ENCODE measurements around the gene PAQR7. TPM values are rescaled to one million over a fixed set of nuclear protein-coding genes. Genes with fewer than 3 reads are reported as not detected.

Gene PAQR7
- total RNA-seq, 2 donors from 2014 or later: 0.85 to 2.9 TPM

- H3K4me1 ChIP-seq: peaks cover 0 to 18% of the 10 kb centered on the region in 2 donors
- no peak for DNase-seq (ENCODE audit: low spot score)
- no peak overlapping the region for H3K27ac ChIP-seq
- H3K27me3 ChIP-seq: no peaks in the 10 kb centered on the region
- no peaks in the 10 kb centered on the region for H3K9me3 ChIP-seq
- H3K4me3 ChIP-seq: no peak overlapping the region
- TF ChIP-seq CTCF (IDR thresholded peaks at IDR 0.05): no peak
- H3K36me3 ChIP-seq: no peaks in the 10 kb centered on the region
Observed at GRCh38 chr1:25899792-25900191, 24.3 kb upstream of the PAQR7 start.

- H3K9me3 ChIP-seq: no peaks in the 10 kb centered on the region
- no peak overlapping the region for H3K27ac ChIP-seq
- no peak overlapping the region for H3K4me3 ChIP-seq
- peaks cover 0 to 9% of the 10 kb centered on the region in 2 donors for H3K4me1 ChIP-seq
- TF ChIP-seq CTCF (IDR thresholded peaks at IDR 0.05): no peak
- DNase-seq (ENCODE audit: low spot score): no peak
- no peaks in the 10 kb centered on the region for H3K36me3 ChIP-seq
- no peaks in the 10 kb centered on the region for H3K27me3 ChIP-seq
Observed at GRCh38 chr1:25898223-25899015, 22.9 kb upstream of the PAQR7 start.

GRCh38 chr1:25897754-25898153 lies 22.2 kb upstream of the PAQR7 start:
- TF ChIP-seq CTCF (IDR thresholded peaks at IDR 0.05): no peak
- no peaks in the 10 kb centered on the region for H3K9me3 ChIP-seq
- no peak for DNase-seq (ENCODE audit: low spot score)
- H3K27ac ChIP-seq: no peak overlapping the region
- H3K27me3 ChIP-seq: no peaks in the 10 kb centered on the region
- H3K4me3 ChIP-seq: no peak overlapping the region
- H3K36me3 ChIP-seq: no peaks in the 10 kb centered on the region
- peaks cover 0 to 10% of the 10 kb centered on the region in 2 donors for H3K4me1 ChIP-seq

GRCh38 chr1:25896266-25896665 lies 20.8 kb upstream of the PAQR7 start:
- H3K27ac ChIP-seq: no peak overlapping the region

GRCh38 chr1:25895365-25895990 lies 20.0 kb upstream of the PAQR7 start:
- H3K4me3 ChIP-seq: no peak overlapping the region
- no peaks in the 10 kb centered on the region for H3K36me3 ChIP-seq
- no peaks in the 10 kb centered on the region for H3K27me3 ChIP-seq
- no peak overlapping the region for H3K27ac ChIP-seq
- H3K9me3 ChIP-seq: no peaks in the 10 kb centered on the region
- H3K4me1 ChIP-seq: peaks cover 0 to 13% of the 10 kb centered on the region in 2 donors
- DNase-seq (ENCODE audit: low spot score): peak; percentile 92
- peak; percentile 97 to 99 for TF ChIP-seq CTCF (IDR thresholded peaks at IDR 0.05)

More at GRCh38 chr1:25896266-25896665, 20.8 kb upstream of the PAQR7 start:
- no peak for DNase-seq (ENCODE audit: low spot score)
- Histone ChIP-seq H3K27me3 (no peaks in the 10 kb centered on the region), H3K4me1 (peaks cover 0 to 13% of the 10 kb centered on the region in 2 donors), H3K4me3 (no peak overlapping the region), H3K9me3 (no peaks in the 10 kb centered on the region), H3K36me3 (no peaks in the 10 kb centered on the region)
- no peak for TF ChIP-seq CTCF (IDR thresholded peaks at IDR 0.05)

All from right atrium auricular region (tissue), 2 donors.